HG02610 (cell line): Measurements from ENCODE around the gene FGF18.
"Not testable (repeated sequence)": the region's sequence is repeated elsewhere in the genome, so short reads cannot be mapped to it uniquely, and the experiment has no call there.

ENCODE experiments used
- ATAC-seq: cut with Tn5 transposase; IDR thresholded peaks from one replicate; pipeline ENCODE4 v1.9.1; 2021; ENCODE audit warnings: mild to moderate bottlenecking, moderate library complexity; ENCODE audit not compliant: unreplicated experiment

FGF18 gene

DNA sequence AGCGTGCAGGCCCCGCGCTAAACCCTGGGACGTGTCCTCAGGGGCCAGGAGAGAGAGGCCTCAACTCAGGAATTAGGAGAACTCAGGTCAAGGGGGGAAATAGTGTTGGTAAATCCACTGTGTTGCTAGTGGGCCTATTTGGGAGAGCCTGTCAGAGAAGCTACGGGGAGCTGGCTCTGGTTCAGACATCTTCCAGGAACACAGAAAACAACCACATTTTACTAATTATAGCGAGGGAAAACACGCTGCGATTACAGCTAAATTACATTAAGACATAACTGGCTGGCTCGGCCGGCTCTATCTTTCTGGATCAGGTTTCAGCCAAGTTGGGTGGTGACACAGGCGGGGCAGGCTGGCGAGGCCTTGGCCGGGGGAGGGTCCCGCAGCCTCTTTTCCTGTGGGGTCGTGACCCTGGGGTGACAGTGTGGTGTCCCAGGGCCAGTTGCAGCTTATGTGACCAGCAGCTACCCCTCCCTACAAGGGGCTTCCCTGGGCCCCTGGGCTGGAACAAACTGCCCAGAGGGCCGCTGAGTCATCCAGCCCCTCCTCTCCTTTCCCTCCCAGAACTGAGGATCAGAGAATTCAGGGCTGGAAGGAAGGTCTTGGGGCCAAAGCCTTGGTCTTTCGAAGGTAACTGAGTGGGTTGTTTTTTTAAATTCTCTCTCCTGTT, 75.1 kb downstream of the FGF18 start:
- no peak for ATAC-seq

- no peak for ATAC-seq
Measured at GRCh38 chr5:171495122-171495700, 75.8 kb downstream of the FGF18 start.

DNA sequence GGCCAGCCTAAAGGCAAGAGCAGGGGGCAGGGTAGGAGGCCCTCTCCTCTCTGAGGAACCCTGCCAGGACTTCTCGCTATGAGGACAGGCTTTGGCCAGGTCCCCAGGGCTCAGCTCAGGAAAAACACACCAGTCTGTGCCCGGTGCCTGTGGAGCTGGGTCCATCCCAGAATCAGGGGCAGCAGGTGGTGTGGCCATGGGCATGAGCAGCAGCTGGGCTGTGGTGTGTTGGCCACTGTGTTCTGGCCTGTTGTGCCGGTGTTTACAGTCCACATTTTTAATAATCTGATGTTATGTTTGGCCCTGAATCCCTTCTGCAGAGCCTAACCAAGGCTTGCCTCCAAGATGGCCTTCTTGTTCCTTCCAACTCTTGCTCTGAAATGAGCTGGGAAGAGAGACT, 77.0 kb downstream of the FGF18 start:
- ATAC-seq: no peak

DNA sequence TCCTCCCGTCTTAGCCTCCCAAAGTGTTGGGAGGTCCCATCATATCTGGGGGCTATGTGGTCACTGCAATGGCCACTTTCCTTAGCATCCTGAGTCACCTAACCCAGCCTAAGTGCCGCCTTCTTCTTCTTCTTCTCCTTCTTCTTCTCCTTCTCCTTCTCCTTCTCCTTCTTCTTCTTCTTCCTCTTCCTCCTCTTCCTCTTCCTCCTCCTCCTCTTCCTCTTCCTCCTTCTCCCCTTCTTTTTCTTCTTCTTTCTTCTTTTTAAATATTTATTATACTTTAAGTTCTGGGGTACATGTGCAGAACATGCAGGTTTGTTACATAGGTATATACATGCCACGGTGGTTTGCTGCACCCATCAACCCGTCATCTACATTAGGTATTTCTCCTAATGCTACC, 78.0 kb downstream of the FGF18 start:
- ATAC-seq: not testable (repeated sequence)

DNA sequence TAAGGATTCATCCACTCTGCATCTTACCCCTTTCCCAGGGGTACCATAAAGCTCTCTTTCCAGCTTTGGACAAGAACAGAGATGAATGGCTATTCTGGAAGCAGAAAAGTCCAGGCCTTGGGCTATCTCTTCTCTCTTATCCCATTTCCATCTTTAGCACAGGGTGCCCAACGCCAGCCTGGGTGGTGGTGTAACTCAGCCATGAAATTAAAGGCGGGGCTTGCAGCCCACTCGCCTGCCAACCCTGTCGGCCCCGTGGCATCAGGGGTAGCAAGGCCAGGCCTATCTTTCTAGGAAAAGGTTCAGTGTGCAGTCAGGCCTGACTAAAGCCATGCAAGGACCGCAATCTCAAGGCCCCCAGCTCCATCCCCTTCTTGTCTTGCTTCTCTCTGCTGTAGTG, 78.7 kb downstream of the FGF18 start:
- no peak for ATAC-seq

DNA sequence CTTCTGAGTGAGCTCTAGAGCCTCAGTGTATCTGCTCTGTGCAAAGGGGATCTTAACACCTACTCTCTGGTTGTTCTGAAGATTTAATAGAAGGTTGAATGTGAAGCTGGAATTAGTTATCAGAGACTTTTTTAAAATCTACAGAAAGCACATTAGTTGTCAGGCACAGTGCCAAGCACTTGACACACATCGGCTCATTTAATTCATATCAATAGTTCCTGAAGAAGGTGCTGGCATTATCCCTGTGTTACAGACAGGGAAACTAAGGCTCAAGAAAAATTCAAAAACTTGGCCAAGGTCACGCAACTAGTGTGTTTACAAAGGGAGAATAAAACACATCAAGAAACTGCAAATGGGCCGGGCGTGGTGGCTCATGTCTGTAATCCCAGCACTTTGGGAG, 80.2 kb downstream of the FGF18 start:
- ATAC-seq: no peak

DNA sequence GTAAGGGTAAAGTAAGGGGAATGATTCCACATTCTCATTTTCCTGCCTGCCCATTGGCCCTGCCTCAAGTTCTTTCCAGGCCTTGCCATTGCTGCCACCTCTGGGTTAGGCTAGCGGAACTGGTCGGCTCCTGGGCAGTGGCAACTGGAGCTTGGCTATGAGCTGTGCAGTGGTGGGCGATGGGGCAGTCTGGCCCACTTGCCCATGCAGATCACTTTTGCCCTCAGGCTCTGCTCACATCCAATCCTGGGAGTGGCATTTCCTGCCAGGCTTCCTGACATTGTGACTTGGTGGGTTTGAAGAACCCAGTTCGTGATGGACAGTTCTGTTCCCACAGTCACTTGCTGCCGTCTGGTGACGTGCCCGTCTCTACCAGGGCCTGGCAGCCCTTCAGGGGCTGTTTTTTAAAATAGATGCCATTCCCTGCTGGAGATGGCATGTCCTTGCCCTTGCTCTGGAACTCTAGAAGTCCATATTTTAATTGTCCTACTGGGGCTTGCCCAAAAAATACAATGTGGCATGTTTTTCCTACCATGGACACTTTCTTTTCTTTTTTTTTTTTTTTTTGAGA, 86.1 kb downstream of the FGF18 start:
- no peak for ATAC-seq

GRCh38 chr5:171506951-171507350, 87.5 kb downstream of the FGF18 start:
- ATAC-seq: no peak
